Activated naive CD4-positive, alpha-beta T cell treated with anti-CD3 and anti-CD28 coated beads, Interleukin-2, amount 10 ng/mL, durations not matched to agents 7 days and 5 days (primary cell): ENCODE data around the gene DDX39A.
A peak's percentile ranks its signal among the peaks of the same experiment; 100 is the strongest.
"Not testable (repeated sequence)": the region's sequence is repeated elsewhere in the genome, so short reads cannot be mapped to it uniquely, and the experiment has no call there.

Experiments used
- CTCF ChIA-PET: fragments of 350-600 bp; sonication (Branson Sonifier 250); formaldehyde crosslinking; loops from one replicate; lab custom pipeline; 2021; ENCODE audit warnings: antibody characterized with exemption; lab: Charles Lee
- DNase-seq: peaks from one replicate; pipeline ENCODE4 v3.0.0-alpha.2; 2020
- H3K27ac Mint-ChIP-seq: one replicate; pipeline ENCODE4 v1.8.0; 2021; ENCODE audit warnings: mild to moderate bottlenecking, moderate library complexity, mixed read lengths
- H3K27me3 Mint-ChIP-seq: one replicate; pipeline ENCODE4 v1.8.0; 2021; ENCODE audit warnings: mild to moderate bottlenecking, mixed read lengths
- H3K36me3 Mint-ChIP-seq: one replicate; pipeline ENCODE4 v1.8.0; 2021; ENCODE audit warnings: mixed read lengths
- H3K4me1 Mint-ChIP-seq: one replicate; pipeline ENCODE4 v1.8.0; 2021; ENCODE audit warnings: mixed read lengths
- H3K4me3 Mint-ChIP-seq: one replicate; pipeline ENCODE4 v1.8.0; 2021; ENCODE audit warnings: mild to moderate bottlenecking, moderate library complexity, mixed read lengths
- H3K9me3 Mint-ChIP-seq: one replicate; pipeline ENCODE4 v1.8.0; 2021; ENCODE audit warnings: mixed read lengths

Gene DDX39A

GRCh38 chr19:14378890-14379289, 40.3 kb downstream of the DDX39A start:
- peak overlapping the region; percentile 96 for H3K27ac Mint-ChIP-seq
- H3K4me3 Mint-ChIP-seq = no peak overlapping the region
- H3K9me3 Mint-ChIP-seq = no peaks in the 10 kb centered on the region
- H3K4me1 Mint-ChIP-seq = peaks cover 56% of the 10 kb centered on the region
- no peak for DNase-seq
- H3K27me3 Mint-ChIP-seq = no peaks in the 10 kb centered on the region
- H3K36me3 Mint-ChIP-seq = peaks cover 13% of the 10 kb centered on the region
- CTCF ChIA-PET = interaction anchor here (0.7 to 6.2 kb wide), 3 partner anchors 11 to 53 kb away, joined by 3 to 51 read pairs (median 3); no protein-coding TSS in a partner anchor

- H3K9me3 Mint-ChIP-seq = no peaks in the 10 kb centered on the region
- H3K27me3 Mint-ChIP-seq = no peaks in the 10 kb centered on the region
- H3K27ac Mint-ChIP-seq = peak overlapping the region; percentile 70
- DNase-seq = no peak
- peaks cover 8% of the 10 kb centered on the region for H3K36me3 Mint-ChIP-seq
- peaks cover 63% of the 10 kb centered on the region for H3K4me1 Mint-ChIP-seq
- no peak overlapping the region for H3K4me3 Mint-ChIP-seq
- CTCF ChIA-PET = interaction anchor here (1.2 kb wide), 1 partner anchor 18 kb away, joined by 3 read pairs; no protein-coding TSS in a partner anchor
Observed at GRCh38 chr19:14377883-14378328, 41.2 kb downstream of the DDX39A start.

GRCh38 chr19:14375582-14376291, 43.4 kb downstream of the DDX39A start:
- Mint-ChIP-seq H3K9me3 (no peaks in the 10 kb centered on the region), H3K4me1 (peaks cover 77% of the 10 kb centered on the region), H3K27me3 (no peaks in the 10 kb centered on the region), H3K36me3 (no peaks in the 10 kb centered on the region), H3K27ac (peak overlapping the region; percentile 98), H3K4me3 (peak overlapping the region; percentile 50)
- CTCF ChIA-PET = interaction anchor here (0.6 to 1.0 kb wide), 3 partner anchors 14 to 53 kb away, joined by 3 to 4 read pairs (median 3); no protein-coding TSS in a partner anchor
- peak; percentile 37 for DNase-seq

GRCh38 chr19:14375055-14375581, 44.0 kb downstream of the DDX39A start:
- peaks cover under 1% of the 10 kb centered on the region for H3K36me3 Mint-ChIP-seq
- no peaks in the 10 kb centered on the region for H3K27me3 Mint-ChIP-seq

GRCh38 chr19:14374313-14374712, 44.8 kb downstream of the DDX39A start:
- DNase-seq, H3K9me3 Mint-ChIP-seq, H3K27me3 Mint-ChIP-seq, H3K36me3 Mint-ChIP-seq: not testable (repeated sequence)
- CTCF ChIA-PET = interaction anchor here (0.8 kb wide), 1 partner anchor 26 kb away, joined by 3 read pairs; no protein-coding TSS in a partner anchor
- Mint-ChIP-seq H3K4me1 (peaks cover 77% of the 10 kb centered on the region), H3K27ac (peak overlapping the region; percentile 98), H3K4me3 (peak overlapping the region; percentile 35)

More at GRCh38 chr19:14375055-14375581, 44.0 kb downstream of the DDX39A start:
- DNase-seq = peak; percentile 90
- CTCF ChIA-PET = interaction anchor here (0.5 to 1.0 kb wide), 4 partner anchors 13 to 56 kb away, joined by 3 to 4 read pairs (median 3); no protein-coding TSS in a partner anchor
- Mint-ChIP-seq H3K27ac (peak overlapping the region; percentile 98), H3K9me3 (no peaks in the 10 kb centered on the region), H3K4me3 (peak overlapping the region; percentile 50), H3K4me1 (peaks cover 77% of the 10 kb centered on the region)

GRCh38 chr19:14372384-14373077, 46.6 kb downstream of the DDX39A start:
- not testable (repeated sequence) for DNase-seq, H3K9me3 Mint-ChIP-seq, H3K36me3 Mint-ChIP-seq, H3K27me3 Mint-ChIP-seq
- Mint-ChIP-seq H3K27ac (peak overlapping the region; percentile 90), H3K4me1 (peaks cover 77% of the 10 kb centered on the region), H3K4me3 (peak overlapping the region; percentile 31)
- CTCF ChIA-PET = interaction anchor here (1.2 kb wide), 1 partner anchor 9 kb away, joined by 6 read pairs; the partner anchor contains the start of gene ADGRE5

GRCh38 chr19:14371301-14371821, 47.8 kb downstream of the DDX39A start:
- peak overlapping the region; percentile 43 for H3K4me3 Mint-ChIP-seq
- CTCF ChIA-PET = interaction anchor here (6.0 kb wide), 1 partner anchor 11 kb away, joined by 51 read pairs; the partner anchor contains the start of gene ADGRE5
- DNase-seq = no peak
- H3K27me3 Mint-ChIP-seq = no peaks in the 10 kb centered on the region
- H3K4me1 Mint-ChIP-seq = peaks cover 88% of the 10 kb centered on the region
- H3K9me3 Mint-ChIP-seq = no peaks in the 10 kb centered on the region
- peak overlapping the region; percentile 90 for H3K27ac Mint-ChIP-seq
- H3K36me3 Mint-ChIP-seq = peaks cover 1% of the 10 kb centered on the region

- peak overlapping the region; percentile 75 for H3K4me3 Mint-ChIP-seq
- peak overlapping the region; percentile 90 for H3K27ac Mint-ChIP-seq
Observed at GRCh38 chr19:14370940-14371280, 48.2 kb downstream of the DDX39A start.

GRCh38 chr19:14370169-14370939, 48.8 kb downstream of the DDX39A start:
- H3K4me3 Mint-ChIP-seq = peak overlapping the region; percentile 75
- peaks cover 82% of the 10 kb centered on the region for H3K4me1 Mint-ChIP-seq
- peak overlapping the region; percentile 90 for H3K27ac Mint-ChIP-seq
- H3K27me3 Mint-ChIP-seq = no peaks in the 10 kb centered on the region
- peaks cover 1% of the 10 kb centered on the region for H3K36me3 Mint-ChIP-seq
- H3K9me3 Mint-ChIP-seq = no peaks in the 10 kb centered on the region
- DNase-seq = peak; percentile 81
- CTCF ChIA-PET = interaction anchor here (6.0 kb wide), 1 partner anchor 12 kb away, joined by 51 read pairs; the partner anchor contains the start of gene ADGRE5

More at GRCh38 chr19:14370940-14371280, 48.2 kb downstream of the DDX39A start:
- peaks cover 86% of the 10 kb centered on the region for H3K4me1 Mint-ChIP-seq
- peaks cover 1% of the 10 kb centered on the region for H3K36me3 Mint-ChIP-seq
- CTCF ChIA-PET = interaction anchor here (6.0 kb wide), 1 partner anchor 11 kb away, joined by 51 read pairs; the partner anchor contains the start of gene ADGRE5
- no peaks in the 10 kb centered on the region for H3K9me3 Mint-ChIP-seq
- DNase-seq = no peak
- no peaks in the 10 kb centered on the region for H3K27me3 Mint-ChIP-seq

GRCh38 chr19:14369399-14370168, 49.6 kb downstream of the DDX39A start:
- DNase-seq = peak; percentile 89
- CTCF ChIA-PET = interaction anchor here (6.0 kb wide), 1 partner anchor 12 kb away, joined by 51 read pairs; the partner anchor contains the start of gene ADGRE5
- peaks cover 80% of the 10 kb centered on the region for H3K4me1 Mint-ChIP-seq
- H3K4me3 Mint-ChIP-seq = peak overlapping the region; percentile 75
- H3K9me3 Mint-ChIP-seq = no peaks in the 10 kb centered on the region
- no peaks in the 10 kb centered on the region for H3K27me3 Mint-ChIP-seq
- peaks cover 1% of the 10 kb centered on the region for H3K36me3 Mint-ChIP-seq
- H3K27ac Mint-ChIP-seq = peak overlapping the region; percentile 90

GRCh38 chr19:14368011-14368513, 51.1 kb downstream of the DDX39A start:
- Mint-ChIP-seq H3K4me1 (peaks cover 79% of the 10 kb centered on the region), H3K36me3 (peaks cover 1% of the 10 kb centered on the region), H3K27me3 (no peaks in the 10 kb centered on the region), H3K9me3 (no peaks in the 10 kb centered on the region), H3K4me3 (peak overlapping the region; percentile 29), H3K27ac (peak overlapping the region; percentile 90)
- CTCF ChIA-PET = interaction anchor here (6.0 kb wide), 1 partner anchor 14 kb away, joined by 51 read pairs; the partner anchor contains the start of gene ADGRE5
- peak; percentile 63 for DNase-seq

- H3K4me3 Mint-ChIP-seq = peak overlapping the region; percentile 57
- H3K27me3 Mint-ChIP-seq = no peaks in the 10 kb centered on the region
- DNase-seq = no peak
- no peaks in the 10 kb centered on the region for H3K9me3 Mint-ChIP-seq
- H3K36me3 Mint-ChIP-seq = peaks cover 1% of the 10 kb centered on the region
- peaks cover 80% of the 10 kb centered on the region for H3K4me1 Mint-ChIP-seq
- CTCF ChIA-PET = interaction anchor here (0.6 to 8.6 kb wide), 4 partner anchors 15 to 231 kb away, joined by 3 to 93 read pairs (median 30); partner anchors contain the start of genes ADGRE5 and ASF1B
- peak overlapping the region; percentile 90 for H3K27ac Mint-ChIP-seq
Observed at GRCh38 chr19:14367016-14367415, 52.1 kb downstream of the DDX39A start.
